ENCODE results near the gene BCL6B.

Gene BCL6B

GRCh38 chr17:7010523-7010922, 12.3 kb upstream of the BCL6B start:
- DNase-seq: no peak

GRCh38 chr17:7011415-7011814, 11.4 kb upstream of the BCL6B start:
- no peak for DNase-seq

DNA sequence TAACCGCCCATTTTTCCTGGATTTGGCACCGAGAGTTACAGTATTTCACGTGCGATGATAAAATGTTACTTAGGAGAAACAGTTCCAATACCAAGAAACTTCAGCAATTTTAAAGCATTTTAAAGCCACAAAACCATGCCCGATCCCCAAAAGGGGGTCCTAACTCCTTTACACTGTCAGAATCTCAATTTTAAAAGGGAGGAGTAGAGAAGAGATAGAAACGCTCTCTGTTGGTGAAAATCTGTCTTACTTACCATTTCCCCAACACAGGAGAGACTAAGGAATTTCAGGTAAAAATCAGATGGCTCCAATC, 11.0 kb upstream of the BCL6B start:
- DNase-seq: no peak

DNA sequence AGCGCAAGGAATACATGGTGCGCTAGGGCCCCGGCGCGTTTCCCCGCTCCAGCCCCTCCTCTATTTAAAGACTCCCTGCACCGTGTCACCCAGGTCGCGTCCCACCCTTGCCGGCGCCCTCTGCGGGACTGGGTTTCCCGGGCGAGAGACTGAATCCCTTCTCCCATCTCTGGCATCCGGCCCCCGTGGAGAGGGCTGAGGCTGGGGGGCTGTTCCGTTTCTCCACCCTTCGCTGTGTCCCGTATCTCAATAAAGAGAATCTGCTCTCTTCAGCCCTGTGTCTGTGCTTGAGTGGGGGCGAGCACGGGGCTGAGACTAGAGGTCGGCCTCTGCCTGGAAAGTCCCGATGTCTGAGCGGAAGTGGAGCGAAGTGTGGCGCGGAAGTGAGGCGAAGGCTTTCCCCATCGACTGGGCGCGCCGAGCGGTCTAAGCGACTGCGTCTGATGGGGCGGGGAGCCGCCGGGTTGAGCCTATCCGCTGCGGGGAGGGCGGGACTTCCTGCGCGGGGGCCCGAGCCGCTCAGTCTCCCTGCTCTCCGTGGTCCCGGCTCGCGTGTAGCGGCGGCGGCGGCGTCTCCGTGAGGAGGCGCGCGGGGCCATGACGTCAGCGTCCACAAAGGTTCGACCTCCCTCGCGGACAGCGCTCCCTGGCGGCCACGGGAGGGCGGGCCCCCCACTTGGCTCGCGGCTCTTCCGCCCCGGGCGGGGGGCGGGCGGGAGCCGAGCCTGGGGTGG, 8.4 kb upstream of the BCL6B start:
- DNase-seq: peak; percentile 99

DNA sequence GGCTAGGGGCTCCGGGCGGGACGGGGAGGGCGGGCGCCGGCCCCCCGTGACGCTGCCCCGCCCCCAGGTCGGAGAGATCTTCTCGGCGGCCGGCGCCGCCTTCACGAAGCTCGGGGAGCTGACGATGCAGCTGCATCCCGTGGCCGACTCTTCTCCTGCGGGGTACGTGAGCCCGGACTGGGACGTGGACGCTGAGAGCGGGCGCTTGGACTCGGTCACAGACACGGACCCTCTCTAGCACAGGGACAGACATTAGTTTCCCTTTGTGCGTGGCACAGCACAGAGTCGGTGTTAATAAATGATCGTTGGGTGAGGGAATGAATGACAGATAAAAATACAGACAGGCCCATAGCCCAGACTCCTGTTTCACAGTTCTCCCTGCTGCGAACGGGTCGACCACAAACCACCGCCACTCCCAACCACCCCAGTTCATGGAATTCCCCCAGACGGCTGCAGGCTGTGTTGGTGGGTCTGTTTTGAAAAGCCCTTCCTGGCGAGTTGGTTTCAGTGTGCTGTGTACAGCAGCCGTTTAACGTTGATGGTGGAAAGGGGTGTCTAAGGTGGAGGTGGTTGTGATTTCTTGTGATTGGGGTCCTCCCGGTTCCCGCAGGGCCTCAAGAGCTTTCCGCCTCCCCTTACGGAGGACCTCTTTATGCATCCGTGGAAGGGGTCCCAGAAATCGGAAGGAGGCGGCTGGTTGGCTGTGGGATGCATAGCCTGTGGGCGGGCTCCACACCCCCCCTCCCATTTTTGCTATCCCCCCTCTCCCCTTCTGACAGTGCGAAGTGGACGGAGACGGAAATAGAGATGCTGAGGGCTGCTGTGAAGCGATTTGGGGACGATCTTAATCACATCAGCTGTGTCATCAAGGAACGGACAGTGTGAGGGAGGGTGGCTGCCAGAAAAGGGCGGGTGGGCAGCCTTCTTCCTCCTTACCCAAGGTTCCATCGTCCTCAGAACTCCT, 7.6 kb upstream of the BCL6B start:
- DNase-seq: peak; percentile 93

GRCh38 chr17:7016418-7016817, 6.4 kb upstream of the BCL6B start:
- DNase-seq: no peak

DNA sequence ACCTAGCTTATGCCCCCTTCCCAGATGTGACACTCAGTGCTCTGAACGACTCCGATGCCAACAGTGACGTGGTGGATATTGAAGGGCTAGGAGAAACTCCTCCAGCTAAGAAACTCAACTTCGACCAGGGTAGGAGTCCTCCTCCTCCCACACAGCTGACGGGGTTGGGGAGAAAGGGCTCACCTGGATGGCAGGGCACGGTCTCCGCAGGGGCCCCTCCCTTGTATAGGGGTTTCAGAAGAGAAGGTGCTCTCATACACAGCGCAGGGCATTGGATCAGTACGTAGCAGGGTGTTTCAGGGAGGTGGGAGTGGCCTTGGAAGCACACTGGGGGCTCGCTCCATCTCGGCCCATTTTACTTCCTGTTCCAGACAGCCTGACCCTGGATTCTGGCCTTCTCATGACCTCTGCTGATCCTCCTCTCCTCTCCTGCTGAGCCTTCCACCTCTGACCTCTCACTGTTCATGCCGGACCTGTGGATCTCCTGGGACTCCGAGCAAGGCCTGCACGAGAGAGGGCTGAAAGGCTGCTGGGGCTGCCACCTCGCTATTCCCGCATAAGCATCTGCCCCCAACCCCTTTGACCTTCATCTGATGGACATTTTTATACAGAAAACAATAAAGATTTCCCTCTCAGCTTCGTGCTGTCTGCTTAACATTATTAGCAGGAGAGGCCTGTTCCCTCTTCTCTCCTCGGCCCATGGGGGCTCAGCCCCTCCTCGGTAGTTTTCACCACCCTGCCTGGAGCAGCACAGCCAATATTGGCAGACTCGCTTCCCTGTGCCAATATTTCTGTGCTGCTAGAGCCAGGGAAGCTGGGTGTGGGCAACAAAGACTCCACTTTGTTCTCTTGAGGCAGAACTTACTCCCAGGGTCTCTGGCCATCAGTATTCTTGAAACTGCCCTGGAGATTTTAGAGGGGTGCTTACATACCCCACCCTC, 5.7 kb upstream of the BCL6B start:
- no peak for DNase-seq

DNA sequence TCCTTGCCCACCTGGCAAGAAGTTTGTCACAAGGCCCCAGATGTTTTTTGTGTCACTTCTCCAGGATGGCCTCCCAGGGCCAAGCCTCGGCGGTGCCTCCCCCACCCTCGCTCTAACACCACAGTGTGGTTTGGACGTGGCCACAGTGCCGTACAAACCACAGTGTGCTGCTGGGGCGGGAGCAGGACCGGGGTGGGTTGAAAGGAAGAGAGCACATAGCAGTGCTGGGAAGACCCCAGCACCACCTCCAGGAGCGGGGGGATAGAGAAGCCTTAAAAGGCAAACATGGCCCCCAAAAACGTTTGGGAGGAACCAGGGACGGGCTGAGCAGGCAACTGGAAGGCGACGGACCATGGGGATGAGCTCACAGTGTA, 5.0 kb upstream of the BCL6B start:
- DNase-seq: peak; percentile 40

DNA sequence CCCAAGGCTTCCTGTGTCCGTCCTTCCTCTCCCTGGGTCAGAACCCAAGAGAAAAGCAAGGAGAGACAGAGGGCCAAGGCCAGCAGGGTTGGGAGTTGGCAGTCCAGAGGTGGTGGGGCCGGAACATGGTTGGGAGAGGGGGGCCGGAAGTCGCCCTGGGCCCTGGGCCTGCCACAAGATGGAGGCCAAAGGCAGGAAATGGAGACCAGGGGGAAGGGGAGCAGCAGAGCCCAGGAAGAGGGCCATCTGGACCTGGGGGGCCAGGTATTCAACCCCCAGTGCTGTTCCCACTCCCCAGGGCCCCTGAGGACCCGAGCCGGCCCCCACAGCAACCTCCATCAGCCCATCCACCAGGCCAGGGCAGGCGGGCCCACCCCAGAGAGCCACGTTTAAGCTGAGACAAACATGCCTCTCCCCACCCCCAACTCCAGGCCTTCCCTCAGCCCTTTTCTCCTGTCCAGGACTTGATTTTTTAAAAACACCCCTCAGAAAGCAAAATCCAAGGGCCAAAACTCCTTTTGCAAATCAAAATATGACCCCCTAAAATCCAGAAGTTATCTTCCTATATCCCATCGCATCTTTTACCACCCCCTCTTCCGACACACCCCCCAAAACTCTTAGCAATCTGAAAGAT, 4.4 kb upstream of the BCL6B start:
- DNase-seq: no peak

DNA sequence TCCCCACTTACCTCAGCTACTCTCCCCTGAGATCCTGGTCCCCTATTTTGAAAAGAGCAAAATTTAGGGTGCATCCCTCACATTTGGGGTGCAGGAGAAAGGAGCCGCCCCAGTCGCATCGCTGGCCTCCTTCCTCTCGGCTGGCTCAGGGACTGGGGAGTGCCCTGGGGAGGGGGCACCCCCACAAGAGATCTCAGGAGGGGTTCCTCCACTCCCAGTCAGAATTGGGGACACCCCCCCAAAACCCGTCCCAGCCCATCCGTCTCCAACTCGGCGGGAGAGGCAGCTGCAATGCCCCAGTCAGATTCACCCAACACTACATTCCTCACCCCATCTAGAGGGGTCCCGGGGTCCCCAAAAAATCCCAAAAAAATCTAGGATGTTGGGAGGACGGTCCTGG, 3.5 kb upstream of the BCL6B start:
- DNase-seq: no peak

- no peak for DNase-seq
Measured at GRCh38 chr17:7019839-7020519, 2.9 kb upstream of the BCL6B start.

GRCh38 chr17:7020894-7021664, 1.8 kb upstream of the BCL6B start:
- DNase-seq: no peak

GRCh38 chr17:7021993-7022778, 664 bp upstream of the BCL6B start:
- DNase-seq: peak; percentile 83

- DNase-seq: peak; percentile 98
Measured at GRCh38 chr17:7023576-7024401, 939 bp downstream of the BCL6B start.

DNA sequence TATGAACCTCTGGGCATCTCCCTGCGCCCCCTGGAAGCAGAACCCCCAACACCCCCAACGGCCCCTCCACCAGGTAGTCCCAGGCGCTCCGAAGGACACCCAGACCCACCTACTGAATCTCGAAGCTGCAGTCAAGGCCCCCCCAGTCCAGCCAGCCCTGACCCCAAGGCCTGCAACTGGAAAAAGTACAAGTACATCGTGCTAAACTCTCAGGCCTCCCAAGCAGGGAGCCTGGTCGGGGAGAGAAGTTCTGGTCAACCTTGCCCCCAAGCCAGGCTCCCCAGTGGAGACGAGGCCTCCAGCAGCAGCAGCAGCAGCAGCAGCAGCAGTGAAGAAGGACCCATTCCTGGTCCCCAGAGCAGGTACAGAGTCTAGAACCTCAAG, 1.5 kb downstream of the BCL6B start:
- no peak for DNase-seq

DNA sequence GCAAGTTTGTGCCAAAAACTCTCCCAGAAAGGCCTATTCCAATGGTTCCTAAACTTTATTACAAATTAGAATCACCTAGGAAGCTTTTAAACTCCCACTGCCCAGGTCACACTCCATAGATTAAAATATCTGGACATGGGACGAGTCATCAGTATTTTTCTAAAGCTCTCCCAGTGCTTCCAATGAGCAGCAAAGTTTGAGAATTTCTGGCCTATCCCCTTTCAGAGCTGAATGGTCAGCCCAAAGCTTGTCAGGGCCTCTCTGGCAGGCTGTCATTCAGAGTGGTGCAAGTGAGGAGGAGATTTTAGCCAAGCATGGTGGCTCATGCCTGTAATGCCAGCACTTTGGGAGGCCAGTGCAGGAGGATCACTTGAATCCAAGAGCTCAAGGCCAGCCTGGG, 2.4 kb downstream of the BCL6B start:
- no peak for DNase-seq

DNA sequence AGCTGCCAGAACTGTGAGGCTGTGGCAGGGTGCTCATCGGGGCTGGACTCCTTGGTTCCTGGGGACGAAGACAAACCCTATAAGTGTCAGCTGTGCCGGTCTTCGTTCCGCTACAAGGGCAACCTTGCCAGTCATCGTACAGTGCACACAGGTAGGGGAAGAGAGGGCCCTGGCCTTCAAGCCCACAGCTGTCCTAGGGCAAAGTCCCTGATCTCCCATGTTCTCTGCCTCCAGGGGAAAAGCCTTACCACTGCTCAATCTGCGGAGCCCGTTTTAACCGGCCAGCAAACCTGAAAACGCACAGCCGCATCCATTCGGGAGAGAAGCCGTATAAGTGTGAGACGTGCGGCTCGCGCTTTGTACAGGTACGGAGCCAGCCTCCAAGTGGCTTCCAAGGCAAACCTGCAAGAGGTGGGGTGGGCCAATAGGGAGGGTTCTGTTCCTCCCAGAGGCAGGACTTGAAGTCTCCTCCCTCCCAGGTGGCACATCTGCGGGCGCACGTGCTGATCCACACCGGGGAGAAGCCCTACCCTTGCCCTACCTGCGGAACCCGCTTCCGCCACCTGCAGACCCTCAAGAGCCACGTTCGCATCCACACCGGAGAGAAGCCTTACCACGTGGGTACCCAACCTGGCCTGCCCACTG, 3.7 kb downstream of the BCL6B start:
- DNase-seq: no peak

DNA sequence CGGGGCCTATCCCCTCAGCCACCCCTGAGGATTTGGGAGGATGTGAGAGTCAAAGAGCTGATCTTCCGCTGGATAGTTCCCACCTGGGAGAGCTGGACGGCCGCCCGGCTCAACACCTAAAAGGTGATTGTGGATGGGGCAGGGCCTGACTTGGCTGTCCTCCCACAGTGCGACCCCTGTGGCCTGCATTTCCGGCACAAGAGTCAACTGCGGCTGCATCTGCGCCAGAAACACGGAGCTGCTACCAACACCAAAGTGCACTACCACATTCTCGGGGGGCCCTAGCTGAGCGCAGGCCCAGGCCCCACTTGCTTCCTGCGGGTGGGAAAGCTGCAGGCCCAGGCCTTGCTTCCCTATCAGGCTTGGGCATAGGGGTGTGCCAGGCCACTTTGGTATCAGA, 4.5 kb downstream of the BCL6B start:
- no peak for DNase-seq

- DNase-seq: no peak
Measured at GRCh38 chr17:7029096-7029495, 6.2 kb downstream of the BCL6B start.
